Stimulated activated CD8-positive, alpha-beta memory T cell treated with anti-CD3 and anti-CD28 coated beads, Interleukin-15, amount 100 ng/mL, for 4 hours (primary cell): Measurements from ENCODE around the gene HSPA12A.

ENCODE experiments used
- DNase-seq, 2 donors: peaks; one replicate each; pipeline ENCODE4 v3.0.0-alpha.2; 2020; ENCODE audit warnings: low read depth in 2 of 2

The HSPA12A gene

DNA sequence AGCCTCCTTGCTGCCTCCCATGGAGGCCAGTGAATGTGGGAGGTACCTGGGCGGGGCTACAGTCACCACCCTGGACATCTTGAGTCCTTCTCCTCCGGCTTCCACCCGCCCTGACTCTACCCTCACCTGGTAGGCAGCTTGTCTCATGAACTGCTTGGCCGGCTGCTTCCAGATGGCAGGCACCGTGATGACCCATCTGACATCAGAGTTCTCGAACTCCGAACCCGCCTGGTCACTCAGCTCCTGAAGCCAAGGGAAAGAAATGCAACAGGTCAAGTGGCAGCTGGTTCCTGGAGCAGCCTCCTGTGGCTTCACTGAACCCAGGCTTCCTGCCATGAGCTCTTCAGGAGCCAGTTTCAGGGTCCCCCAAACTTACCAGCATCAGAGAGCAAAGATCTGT is 50.1 kb downstream of the HSPA12A start:
- DNase-seq: no peak

DNA sequence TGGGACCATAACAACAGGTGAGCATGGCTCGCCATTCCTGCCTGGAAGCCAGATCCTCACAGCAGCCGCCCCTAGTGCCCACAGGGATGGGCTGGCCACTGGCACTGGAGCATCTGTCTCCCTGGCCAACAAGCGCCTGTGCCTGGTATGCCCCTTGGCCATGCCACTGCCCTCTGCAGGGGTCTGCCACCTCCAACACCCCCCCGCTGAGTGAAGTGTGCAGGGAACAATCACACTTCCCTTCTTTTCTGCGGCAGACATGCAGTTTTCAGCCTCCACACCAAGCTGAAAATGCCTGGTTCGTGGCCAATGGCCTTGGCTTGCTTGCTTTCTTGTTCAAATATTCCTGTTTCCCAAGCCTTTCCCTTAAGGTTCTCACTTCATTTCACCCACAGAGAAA is 50.7 kb downstream of the HSPA12A start:
- DNase-seq: no peak

DNA sequence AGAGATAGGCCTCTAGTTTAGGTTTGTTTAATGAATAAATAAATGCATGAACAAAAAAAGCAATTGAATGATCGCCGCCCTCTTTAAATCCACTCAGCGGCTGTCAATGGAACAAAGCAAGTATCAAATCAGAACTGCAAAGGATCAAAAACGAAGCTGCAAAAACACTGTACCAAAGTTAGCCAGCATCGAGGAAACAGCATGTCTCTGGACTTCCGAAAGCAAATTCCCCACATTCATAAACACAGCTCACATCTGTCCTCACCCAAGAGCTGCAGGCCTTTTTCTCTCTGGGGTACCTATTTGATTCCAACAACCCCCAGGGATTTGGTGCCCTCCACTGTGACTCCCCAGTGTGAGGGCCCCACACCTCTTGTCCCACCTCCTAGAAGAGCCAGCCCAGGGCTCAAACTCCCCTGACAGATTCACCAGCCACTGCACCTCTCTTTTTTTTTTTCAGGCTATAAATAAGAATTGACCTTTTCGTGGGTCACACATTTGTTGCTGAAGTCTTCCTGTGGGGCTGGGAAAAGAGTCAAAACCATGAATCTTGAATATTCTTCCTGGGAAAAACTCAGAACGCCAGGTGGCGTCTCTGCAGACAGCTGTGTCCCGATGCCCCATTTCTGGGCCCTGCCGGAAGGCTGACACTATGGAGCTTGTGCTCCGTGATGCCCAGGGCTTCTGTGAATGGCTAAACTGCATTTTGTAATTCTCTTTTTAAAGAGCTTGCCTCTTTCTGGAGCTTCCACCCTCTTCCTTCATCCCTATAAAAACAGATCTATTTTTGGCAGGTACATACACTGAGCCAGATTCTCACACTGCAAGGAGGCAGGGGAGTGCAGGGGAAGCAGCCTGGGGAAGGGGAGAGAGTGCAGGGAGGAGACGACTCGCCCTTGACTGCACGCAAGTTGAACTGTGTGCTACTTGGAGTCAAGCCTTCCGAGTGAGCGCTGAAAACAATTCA is 51.7 kb downstream of the HSPA12A start:
- no peak for DNase-seq

DNA sequence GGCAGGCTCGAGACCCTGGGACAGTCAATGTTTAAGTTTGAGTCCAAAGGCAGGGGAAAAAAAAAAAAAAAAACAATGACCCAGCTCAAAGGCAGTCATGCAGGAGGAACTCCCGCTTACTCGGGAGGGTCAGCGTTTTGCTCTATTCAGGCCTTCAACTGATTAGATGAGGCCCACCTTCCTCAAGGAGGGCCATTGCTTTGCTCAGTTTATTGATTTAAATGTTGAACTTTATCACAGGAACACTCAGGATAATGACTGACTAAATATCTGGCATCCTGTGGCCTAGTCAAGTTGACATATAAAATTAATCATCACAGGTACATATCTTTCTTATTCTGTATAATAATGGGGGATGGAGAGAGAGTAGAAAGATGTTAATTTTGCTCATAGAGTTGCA is 52.6 kb downstream of the HSPA12A start:
- no peak for DNase-seq

DNA sequence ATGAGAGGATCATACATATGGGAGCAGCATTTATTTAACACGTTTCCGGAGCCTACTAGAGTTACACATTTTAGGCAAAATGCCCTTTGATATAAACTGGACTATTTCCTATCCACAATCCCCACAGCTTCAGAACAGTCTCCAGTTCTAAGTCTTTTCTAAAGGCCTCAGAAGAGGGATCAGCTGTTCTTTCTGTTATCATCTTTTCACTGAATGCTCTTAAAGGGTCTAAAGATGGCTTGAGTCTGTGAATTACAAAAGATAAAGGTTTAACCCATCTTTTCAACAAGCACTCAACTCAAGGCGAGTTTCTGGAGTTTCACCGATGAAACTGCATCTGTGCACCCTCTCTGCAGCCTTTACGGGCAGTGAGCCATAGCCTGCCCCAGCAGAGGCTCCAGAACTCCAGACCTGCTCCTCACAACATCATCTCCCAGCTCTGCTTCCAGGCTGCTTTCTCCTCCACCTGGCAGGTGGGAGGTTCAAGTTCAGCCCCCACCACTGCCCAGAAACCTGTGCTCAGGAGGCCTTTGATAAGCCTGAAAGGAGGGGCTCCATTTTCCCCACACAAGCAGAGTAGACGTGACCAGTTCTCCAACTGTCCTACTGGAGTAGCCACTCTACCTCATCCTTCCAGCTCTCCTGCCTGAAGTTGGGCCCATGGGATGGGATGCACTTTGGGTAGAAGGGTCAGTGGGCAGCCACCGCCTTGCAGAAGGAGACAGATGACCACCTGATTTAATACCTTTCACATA is 53.4 kb downstream of the HSPA12A start:
- DNase-seq: no peak

DNA sequence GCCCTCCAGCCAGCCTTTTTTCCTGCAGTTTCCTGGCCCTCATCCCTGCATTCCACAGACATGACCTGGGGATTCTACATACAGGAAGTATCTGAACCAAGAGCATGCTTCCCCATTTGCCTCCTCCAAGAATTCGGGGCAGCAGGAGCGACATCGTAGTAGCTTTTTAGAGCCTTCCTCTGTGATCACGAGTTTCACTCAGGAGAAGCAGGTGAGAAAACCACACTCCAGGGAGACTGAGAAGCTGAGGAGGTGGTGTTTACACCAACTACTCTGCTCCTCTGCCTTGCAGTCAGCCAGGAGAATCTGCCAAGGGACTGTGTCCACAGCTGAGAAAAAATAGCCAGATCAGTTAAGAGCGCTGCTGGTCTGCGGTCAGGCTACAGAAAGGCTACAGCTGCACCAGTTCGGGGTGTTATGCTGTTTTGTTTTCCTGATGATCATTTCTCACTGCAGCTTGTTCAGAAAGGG is 54.1 kb downstream of the HSPA12A start:
- no peak for DNase-seq

DNA sequence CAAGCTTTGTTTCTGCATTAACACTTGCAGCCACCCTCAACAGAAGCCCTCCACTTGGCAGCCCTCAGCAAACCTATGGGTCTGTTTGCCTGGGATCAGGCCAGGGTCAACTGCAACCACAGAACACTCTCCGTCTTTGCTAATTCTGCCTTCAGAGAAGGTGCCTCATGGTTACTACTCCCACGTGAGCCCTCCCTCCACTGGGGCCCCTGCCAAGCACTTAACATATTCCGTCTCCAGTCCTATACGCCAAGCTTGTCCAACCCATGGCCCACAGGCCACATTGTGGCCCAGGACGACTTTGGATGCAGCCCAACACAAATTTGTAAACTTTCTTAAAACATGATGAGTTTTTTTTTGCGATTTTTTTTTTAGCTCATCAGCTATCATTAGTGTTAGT is 54.7 kb downstream of the HSPA12A start:
- no peak for DNase-seq

DNA sequence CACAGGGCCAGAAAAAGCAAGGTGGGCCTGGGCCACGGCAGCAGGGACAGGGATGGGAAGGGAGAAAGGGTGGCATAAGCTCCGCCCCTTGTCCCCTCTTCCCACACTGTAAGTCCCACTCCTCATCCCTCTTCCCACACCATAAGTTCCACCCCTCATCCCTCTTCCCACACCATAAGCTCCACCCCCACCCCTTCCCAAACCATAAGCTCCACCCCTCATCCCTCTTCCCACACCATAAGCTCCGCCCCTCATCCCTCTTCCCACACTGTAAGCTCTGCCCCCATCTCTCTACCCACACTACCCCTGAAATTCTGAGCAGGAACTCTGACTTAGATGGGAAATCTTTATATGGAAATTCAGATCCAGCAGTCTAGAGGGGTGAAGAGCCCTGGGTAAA is 55.7 kb downstream of the HSPA12A start:
- DNase-seq: no peak

DNA sequence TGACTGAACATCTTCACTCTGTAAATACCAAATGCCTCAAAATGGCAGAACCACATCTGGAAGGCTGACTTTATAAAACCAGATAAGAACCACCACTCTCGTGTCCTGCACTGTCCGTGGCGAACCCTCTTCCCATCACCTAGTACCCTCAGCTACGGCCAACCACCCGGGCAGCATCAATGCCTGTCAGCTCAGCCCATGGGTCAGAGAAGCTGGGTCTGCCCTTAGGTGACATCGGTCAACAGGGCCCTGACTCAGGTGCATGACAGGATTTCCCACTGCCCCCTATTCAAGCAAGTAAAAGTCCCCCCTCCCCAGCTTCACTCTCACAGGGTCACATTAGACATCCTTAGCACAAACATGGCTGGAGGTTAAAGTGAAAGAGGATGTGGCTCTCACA is 56.6 kb downstream of the HSPA12A start:
- DNase-seq: no peak

DNA sequence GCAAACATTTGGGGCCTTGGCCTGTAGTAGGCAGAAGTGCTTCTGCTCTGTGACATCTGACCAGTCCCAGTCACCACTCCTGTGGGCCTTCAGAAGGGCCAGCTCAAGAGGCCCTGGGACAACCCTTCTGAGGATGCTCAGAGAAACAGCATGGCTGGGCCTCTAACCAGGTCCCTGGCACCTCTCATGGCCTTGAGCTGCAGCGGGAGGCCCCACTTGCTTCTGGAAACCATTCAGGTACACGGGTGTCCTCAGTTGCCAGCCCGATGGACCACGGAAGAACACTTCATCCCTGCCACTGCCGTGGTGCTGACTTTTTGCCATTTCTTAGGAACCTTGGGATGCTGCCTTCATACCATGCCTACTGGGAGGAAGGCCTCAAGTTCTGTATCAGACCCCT is 57.6 kb downstream of the HSPA12A start:
- DNase-seq: no peak

DNA sequence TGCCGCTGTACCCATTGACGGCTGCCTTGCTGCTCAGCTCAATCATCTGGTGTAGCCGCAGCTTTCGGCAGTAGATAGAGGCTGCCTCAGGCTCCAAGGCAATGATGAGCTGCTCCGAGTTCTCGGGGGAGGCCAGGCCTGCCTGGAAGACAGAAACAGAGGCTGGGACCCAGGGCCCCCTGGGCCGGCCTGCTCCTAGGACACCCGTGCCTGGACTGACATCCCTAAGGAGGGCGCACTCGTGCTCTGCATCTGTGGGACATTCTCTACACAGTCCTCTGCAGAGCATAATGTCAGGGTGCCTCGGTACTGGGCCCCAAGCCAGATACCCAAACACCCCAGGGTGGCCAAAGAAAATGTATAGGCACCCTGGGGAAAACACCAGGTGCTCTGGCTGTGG is 58.5 kb downstream of the HSPA12A start:
- DNase-seq: no peak

DNA sequence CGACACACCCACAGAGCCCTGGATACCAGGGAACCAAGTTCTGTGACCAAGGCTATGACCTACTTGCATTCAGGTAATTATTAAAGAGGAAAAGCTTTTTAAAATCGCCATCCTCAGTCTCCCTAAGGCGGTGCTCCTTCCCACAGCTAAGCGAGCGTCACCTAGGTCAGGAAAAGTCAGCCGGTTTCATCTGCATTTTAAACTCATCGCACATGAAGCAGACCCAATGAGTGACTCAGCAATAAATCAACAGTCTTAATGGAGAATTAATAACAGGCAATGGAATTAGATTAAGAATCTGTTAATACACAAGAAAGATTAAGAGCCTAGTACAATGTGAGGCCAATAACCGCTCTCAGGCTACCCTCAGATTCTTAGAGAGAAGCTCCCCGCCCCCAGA is 59.2 kb downstream of the HSPA12A start:
- DNase-seq: no peak

DNA sequence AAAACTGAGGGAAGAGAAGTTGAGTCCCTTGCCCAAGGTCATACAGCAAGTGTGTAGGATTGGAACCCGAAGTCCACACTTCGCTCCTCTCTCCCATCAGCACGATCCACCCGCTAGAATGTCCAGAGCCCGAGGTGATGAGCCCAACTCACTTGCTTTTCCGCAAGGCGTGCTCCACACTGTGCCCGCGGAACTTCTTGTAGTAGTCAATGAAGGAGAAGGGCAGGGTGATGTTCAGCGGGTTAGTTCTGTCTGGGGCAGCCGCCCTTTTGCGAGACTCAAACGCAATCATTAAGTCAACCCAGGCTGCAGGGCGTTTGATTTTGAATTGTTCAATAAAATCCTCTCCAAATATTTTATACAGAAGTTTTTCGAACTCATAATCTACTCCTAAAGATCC is 63.0 kb downstream of the HSPA12A start:
- DNase-seq: no peak

DNA sequence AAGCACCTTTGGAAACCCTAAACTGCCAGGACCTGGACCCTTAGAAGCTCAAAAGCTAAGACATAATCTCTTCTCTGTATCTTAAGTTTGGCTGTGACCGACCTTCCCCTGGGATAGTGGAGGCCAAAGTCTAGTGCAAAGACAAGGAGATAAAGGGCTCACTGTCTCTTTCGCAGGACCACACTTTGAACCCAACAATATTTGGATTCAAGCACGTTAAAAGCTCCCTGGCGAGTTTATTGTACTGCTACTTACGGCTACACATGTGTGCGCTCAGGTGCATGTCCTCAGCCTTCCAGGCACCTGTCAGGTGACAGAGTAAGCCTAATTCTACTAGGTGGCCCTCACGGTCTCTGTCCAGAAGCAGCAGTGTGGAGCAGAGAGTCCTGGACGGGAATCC is 65.7 kb downstream of the HSPA12A start:
- DNase-seq: no peak

DNA sequence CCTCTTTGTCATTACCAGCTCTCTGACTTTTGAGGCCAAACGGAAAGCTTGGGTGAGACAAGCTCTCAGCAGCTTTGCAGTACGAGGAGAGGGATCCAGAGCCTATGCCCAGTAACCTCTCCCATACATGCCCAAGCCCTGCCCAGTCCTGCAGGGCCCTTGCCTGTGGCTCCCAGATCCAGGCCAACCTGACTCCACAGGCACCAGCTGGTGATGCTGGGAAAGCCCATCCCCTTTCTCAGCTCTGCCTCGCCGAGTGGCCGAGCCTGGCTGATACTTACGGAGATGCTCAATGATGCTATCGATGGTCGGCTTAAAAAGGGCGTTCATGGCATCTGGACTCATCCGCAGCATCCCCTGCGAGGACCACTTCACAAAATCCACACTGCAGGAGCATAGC is 66.2 kb downstream of the HSPA12A start:
- no peak for DNase-seq

DNA sequence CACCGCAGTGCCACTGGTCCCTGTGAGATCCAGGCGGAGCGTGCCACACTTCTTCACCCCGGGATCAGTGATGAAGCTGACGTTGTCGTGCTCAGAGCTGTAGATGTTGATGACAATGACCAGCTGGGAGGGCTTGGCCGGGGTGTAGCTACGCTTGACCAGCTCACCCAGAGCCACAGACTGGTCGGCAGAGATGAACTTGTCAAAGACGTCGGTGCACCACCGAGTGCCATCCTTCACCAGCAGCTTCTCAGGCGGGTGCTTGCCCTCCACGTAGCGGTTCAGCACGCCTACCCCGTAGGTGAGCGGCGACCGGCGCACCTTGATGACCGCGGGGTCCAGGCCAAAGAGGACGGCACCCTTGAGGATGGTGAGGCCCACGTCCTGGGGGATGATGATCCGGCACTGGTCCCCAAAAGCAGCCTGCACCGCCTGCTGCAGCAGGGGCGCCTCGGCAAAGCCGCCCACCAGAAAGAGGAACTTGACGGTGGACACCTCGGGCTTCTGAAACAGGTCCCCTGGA is 67.4 kb downstream of the HSPA12A start:
- no peak for DNase-seq

DNA sequence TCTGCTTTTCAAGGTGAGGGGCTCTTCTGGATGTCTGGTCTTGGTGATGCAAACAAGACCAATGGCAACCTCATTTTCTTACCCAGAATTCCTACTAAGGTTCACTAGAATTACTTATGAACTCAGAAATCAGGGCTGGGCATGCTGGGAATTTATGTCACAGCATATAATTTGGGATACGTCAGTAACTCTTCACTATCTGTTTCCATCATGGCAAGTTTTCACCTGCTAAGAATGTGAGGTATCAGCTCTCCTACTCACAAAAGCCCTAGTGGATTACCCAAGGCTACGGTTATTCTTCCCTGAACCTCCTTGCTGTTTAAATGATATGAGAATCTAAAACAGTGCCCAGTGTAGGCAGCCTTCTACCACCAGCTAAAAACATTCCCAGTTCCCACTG is 68.5 kb downstream of the HSPA12A start:
- DNase-seq: no peak

DNA sequence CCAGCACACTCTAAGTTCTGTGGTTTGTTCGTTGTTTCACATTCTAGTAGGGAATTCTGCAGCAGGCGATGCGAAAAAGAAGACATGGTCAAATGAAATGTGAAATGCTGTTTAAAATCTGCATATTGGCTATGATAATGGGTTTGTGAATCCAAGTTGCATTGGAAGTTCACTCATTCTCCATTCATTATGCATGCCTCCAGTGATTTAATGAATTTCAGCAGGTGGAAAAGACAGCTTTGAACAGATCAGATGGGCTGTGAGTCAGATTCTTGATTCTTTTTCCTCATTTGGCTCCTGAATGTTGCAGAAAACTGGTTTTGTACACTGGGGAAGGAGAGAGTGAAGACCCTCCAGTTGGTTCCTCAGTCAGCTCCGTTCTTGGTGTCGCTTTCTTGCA is 69.5 kb downstream of the HSPA12A start:
- no peak for DNase-seq

DNA sequence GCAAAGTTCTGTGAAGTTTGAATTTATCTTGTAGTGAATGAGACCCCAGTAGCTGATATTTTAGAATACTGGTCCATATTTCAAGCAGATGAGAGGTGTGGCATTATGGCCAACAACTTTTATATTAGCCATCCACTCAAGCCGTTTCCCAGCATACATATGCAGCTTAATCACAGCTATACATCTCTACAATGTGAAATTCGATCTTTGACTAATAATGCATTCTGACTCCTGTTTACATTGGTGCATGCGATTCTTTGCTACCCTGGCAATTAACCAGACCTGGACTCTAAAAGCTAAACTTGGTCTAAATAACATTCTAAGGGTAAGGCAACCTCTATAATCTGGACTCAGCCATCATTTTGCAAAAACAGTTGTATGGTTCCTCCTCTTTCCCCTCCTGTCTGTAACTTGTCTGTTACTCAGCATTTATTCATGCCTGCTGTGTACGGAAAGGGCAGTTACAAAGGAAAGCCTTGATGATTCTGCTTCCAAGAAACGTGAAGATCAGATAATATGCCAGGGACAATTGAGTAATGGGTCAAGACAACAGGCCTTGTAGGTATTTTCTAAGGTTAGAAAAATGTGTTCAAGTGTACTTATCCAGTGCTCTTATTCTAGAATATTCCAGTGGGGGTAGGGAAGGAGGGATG is 71.0 kb downstream of the HSPA12A start:
- DNase-seq: no peak

DNA sequence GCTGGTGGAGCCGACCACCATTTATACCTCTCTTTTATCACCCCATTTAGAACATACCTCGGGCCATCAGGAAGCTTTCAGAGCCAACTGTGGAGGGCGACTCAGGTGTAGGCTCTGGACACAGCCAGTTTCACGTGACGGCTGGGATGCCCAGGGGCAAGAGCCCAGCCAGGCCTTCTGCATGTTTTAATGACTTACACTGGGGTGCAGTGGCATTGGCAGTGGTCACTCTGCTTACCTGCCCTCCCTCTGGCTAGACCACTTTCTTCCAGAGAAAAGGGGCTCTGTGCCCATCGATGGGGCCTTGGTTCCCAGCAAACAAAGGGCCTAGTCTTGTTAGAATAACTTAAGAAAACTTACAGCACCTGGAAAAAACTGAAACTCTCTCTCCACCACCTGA is 71.7 kb downstream of the HSPA12A start:
- DNase-seq: no peak

DNA sequence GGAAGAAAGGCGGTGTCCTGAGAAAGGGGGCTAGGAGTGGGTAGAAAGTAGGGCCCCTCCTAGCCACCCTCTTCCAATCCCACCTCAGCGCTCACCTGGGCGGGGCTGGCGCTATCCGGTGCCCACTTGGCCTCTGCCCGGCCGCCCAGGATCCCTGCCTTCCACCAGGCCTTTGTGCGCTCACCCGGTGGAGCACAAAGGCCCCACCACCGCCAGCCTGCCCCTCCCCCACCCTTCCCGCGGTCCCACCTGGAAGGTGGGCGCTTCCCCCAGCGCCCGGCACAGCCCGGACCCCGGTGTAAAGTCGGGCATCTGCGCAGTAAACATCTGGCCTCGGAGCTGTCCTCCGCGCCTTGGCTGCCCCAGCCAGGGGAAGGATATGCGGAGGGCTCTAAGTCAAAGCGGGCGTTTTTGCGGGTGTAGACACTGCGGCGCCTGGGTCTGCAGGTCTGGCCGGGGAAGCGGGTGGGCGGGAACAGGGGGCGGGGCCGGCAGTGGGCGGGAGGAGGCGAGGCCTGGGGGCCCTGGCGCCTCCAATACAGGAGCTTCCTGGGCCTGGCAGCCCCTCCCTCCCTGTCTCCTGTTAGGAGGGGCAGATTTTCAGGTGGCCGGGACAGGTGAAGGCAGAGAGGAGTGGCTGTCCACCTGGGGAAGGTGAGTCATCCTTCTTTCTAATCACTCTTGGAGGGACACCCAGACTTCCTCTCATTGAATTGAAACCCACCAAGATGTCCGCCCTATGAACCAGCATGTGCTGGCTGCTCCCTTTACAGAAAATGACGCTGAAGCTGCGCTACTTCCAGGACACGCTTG is 72.3 kb downstream of the HSPA12A start:
- no peak for DNase-seq
